GM19043 (cell line): ENCODE results near the gene PKHD1.

Source experiments
- ATAC-seq: cut with Tn5 transposase; IDR thresholded peaks from one replicate; pipeline ENCODE4 v1.9.1; 2021; ENCODE audit warnings: low read depth; ENCODE audit not compliant: unreplicated experiment

PKHD1 gene

DNA sequence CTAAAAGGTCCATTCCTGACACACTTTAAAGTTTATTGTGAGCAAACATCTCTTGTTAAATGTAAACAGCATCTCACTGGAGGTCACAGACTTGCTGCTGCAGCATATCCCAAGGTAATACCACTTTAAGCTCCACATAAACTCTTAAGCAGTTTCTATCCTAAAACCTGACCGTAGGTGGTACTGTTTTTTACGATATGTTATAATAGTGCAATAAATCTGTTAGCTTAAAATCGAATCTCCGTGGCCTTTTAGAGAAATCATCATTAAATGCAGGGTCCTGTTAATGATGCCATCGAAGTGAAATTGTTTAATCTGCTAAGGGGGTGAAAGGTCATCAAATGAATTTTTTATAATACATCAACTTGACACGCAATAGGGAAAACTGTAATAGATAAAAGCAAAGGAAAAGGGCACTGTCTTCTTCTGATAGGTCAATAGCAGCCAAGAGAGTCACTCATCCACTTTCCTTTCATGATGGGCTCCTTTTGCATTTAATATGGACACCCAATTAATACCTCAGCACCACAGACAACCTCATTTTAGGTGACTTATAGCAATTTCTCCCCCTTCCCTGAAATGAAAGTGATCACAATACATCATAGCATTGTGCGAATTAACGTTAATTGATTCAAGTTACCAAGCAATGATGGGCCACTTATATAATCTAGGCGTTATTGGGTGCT lies 436.1 kb downstream of the PKHD1 start:
- ATAC-seq: no peak

DNA sequence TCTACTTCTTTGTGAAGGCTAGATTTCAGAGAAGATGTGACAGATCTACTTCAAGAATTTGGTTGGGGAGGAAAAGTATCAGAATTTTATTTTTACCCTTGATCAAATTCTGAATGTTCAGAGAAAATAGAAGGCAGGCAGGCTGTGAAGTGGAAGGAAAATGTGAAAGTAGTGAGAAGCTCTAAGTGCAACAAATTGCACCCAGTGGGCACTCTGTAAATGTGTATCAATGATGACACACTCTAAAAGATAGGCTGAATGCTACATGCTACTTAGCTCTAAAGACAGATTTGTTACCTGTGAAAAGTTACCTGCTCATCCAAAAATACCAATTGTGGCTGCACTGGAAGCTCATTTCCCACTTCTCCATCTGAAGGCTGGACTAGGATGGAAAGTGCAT lies 438.6 kb downstream of the PKHD1 start:
- ATAC-seq: no peak

DNA sequence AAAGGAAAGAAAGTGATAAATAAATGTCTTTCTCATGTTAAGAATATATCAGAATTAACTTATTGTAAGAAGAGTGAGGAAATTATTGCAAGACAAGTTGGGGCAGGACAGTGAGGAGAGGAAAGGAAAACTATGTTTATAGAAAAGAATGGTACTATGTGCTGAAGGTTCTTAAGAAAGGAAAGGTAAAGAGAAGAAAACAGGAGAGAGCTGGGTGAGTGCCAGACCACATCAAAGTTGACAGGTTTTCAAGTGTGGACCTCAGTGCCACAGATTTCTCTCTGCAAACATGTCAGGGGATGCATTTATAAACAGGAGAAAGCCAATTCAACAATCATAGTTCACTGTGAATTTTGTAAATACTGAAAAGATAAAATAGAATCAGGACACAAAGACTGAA lies 439.2 kb downstream of the PKHD1 start:
- ATAC-seq: no peak

DNA sequence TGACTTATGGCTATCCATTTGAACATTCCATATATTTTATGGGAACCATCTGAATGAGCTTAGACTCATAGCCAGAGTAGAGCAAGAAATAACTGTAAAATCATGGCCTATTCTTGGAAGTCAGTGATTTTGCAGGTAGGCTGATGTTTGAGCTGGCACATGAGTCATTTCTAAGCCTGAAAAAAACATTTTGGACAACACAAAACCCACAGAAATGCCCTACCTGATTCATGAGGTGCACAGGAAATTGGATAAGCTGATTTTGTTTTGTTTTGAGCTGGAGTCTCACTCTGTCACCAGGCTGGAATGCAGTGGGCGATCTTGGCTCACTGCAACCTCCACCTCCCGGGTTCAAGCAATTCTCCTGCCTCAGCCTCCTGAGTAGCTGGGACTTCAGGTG lies 443.0 kb downstream of the PKHD1 start:
- ATAC-seq: no peak

DNA sequence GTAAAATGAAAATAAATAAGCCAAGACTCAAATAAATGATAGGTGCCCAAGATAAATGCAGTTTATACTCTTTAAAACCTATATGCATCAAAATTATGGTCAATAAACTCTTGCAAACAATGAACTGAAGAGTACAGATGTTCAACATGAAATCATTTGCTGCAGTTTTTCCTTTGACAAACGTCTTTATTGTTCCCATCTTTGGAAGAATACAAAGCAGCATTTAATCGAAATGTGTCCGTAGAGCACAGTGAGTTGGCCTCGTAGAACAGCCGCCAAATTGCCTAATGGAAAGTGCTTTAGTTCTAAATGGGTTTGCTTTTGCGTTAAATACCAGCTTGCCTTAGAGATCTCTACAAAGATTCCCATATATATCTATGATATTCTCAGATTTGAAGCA lies 447.4 kb downstream of the PKHD1 start:
- ATAC-seq: no peak

DNA sequence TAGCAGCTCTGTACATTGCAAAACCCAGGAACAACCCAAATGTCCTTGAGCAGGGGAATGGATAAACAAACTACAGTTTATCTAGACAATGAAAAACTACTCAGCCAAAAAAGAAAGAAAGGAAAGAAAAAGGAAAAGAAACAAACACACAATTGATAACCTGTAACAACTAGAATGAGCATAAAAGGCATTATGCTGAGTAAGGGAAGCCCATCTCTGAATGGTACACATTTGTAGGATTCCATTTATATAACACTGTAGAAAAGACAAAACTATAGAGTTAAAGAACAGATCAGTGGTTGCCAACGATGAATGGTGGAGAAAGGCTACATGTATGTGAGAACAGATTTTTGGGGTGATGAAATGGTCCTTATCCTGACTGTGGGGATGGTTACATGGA lies 454.0 kb downstream of the PKHD1 start:
- ATAC-seq: no peak

DNA sequence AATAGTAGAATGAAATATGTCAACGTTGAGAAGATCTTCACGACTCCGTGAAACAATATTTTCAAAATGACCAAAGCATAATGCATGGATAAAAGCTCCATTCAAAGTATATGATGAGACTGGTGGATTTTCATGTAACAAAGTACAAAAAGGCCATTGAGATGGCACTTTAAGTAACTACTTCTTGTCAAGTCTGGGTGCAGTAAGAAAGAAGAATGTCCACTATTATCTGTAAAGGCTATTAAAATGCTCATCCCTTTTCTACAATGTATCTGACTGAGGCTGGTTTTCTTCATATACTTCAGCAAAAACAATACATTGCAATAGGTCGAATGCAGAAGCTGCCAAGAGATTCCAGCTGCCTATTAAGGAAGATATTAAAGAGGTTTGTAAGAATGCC lies 457.4 kb downstream of the PKHD1 start:
- ATAC-seq: no peak

DNA sequence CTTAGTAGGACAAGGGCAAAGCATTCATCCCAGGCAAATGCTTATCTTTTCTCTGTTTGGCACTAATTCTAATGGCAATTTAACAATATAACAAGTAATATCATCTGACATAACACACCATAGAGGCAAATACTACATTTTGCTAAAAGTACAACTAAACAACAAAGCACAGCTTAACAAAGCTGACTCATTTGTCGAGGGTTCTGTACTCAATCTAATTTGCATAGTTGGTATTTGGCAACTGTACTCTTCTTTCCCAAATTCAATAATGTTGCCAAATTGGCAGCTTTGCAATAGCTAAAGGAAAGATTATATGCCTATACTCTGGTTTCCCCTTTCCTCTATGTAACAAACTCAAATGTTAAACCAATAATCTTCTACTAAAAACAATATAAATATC lies 461.0 kb downstream of the PKHD1 start:
- no peak for ATAC-seq

DNA sequence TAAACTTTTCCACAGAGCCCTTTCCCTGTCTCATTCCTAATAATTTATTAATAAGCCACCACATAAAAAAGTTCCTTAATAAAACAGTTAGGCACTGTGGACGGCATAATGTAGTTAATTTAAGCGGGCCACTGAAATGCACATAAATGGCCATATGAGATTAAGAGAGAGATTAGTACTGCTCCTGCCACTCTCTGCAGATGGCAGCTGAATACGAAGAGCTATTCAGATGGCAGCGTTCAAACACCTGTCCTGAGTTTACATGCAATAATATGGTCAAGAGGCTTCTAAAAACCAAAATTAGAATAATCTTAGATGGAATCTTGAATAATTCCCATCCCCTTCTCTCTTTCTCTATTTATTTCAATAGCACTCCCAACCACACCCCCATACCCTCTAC lies 461.8 kb downstream of the PKHD1 start:
- ATAC-seq: no peak

DNA sequence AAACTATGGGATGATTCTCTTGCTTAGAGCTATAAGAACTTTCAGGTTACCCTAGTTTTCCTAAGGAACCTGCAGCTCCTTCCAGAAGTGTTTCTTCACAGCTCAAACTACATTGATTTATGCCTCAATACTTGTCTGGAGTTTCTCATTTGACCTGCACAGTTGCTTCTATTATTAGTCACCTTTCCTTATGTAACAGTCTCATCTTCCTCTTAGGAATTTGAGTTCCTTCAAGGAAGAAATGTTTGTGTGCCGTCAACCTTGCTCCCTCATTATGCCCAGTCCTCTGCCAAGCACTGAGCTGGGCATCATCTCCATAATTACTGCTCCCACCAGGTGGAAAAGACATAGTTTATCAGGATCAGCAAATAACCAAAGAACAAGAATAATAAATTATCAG lies 466.4 kb downstream of the PKHD1 start:
- no peak for ATAC-seq

DNA sequence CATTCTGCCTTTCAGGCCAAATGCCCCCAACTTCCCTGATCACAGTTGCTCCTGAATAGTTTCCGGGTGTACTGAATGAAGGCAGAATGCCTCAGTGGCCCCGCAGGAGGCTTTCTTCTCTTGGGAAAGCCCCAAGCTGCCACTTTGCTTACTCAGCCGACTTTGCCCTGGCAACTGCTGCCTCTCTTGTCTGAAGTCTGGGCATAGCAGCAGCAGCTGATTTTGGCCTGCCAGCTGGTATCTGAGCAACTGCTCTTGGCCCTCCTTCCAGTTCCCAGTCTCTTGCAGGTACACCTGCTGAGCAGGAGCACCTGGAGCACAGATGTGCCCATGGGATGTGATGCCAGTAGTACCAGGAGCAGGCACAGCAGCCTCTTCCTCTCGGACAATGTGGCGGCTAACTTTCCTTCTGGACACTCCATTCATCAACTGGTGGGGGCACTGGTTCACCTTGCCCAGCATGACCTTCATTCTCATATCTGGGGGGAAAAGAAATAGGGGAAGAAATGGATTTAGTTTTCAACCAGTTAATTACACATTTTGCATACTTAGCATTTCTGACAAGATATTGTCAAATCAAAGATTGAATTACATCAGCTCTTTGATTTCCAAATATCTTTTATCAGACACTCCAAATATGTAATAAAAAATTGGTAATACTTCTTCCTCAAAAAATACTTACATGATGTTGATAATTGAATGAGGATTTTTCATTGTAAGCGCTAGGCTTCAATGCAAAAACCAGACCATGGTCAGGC lies 468.2 kb downstream of the PKHD1 start:
- ATAC-seq: no peak

DNA sequence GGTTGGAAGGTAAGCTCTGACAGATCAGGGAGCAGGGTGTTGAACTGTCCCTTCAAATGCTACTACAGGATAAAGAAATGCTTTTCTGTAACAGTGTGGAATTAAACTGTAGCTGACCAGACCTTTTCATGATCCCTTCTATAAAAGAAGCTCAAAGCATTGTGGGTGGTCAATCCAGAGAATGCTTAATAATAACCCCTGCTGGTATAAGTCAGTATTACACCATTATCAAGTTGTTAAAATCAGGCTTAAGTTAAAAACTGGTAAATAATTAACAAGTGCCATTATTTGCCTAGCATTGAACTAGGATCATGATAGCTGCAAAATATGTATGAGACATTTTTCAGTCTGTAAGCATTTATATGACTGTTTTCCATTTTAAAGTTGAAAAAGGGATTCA lies 468.9 kb downstream of the PKHD1 start:
- ATAC-seq: no peak

DNA sequence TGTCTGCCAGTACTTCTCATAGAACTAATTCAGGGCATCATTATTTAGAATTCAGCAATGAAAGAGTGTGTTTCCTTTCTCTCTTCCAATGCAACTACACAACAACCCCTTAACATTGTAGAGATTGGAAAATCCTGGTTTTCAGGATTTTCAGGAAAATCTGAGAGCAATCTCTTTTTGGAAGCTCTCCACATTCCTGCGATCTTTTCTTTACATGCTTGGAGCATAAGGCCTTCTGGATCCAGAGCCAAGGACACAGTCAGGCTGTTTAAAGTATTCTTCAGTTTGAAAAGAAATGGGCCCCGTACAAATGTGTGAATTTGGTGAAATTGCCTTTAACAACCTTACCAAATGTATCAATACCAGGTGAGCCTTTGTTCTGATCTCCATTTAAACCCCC lies 469.7 kb downstream of the PKHD1 start:
- no peak for ATAC-seq

DNA sequence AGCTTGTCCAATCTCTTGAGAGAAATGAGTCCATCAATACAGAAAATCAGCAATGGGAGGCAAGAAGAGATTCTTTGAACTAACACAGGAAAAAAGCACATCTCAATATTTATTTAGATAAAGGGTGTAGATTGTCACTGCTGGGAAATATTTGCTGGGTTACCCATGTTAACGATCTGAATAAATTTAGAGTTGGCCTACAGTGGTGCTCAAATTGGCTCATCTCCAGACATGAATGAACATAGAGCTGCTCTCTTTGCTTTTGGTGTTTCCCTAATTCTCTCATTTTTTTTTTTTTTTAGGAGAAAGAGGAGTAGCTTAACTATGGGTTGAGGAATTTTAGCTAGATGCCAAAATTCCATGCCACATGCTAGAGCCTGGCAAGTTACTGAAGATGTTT lies 471.2 kb downstream of the PKHD1 start:
- no peak for ATAC-seq

DNA sequence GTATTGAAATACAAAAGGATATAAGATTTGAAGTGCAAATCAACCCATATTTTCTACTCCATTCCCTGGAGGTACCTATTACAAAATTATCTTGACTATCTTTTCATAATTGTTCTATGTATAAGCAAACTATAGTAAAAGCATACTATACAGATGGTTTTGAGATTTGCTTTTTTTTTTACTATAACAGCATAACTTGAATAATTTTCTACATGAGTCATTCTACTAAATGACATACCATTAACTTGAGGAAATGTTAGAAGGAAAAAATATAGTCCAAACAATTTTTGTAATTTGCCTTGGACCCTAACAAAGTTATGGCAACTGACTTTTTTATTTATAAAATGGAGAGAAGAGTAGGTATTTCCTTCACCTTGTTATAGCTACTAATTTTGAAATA lies 472.7 kb downstream of the PKHD1 start:
- no peak for ATAC-seq

DNA sequence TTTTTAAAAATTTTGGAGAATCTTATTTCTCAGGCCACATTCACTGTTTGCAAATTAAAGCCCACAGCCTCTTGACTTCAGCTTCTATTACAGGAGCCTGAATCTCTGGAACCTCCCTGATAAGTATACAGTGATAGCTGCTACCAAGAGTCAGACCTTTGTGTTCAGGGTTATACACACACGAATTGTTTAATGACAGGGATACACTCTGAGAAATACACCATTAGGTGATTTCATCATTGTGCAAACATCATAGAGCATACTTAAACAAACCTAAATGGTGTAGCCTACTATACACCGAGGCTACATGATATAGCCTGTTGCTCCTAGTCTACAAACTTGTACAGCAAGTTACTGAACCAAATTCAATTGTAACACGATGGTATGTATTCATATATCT lies 473.9 kb downstream of the PKHD1 start:
- ATAC-seq: no peak

DNA sequence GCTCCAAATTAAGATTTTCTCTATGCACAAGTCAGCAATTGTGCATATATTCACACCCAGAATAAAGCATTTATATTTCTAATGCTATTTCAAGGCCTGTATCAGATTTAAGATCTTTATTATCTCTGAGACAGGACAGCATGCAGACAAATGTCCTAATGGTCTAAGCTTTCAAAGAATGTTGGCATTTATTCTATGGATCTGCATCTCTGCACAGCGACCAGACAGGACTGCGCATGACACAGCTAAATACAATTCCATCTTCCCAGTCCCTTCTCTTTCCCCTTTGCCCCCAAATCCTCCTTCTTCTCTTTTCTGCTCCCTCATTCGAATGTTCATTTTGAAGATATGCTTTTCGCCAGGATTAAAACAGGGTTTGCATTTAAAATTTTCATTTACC lies 478.5 kb downstream of the PKHD1 start:
- no peak for ATAC-seq

DNA sequence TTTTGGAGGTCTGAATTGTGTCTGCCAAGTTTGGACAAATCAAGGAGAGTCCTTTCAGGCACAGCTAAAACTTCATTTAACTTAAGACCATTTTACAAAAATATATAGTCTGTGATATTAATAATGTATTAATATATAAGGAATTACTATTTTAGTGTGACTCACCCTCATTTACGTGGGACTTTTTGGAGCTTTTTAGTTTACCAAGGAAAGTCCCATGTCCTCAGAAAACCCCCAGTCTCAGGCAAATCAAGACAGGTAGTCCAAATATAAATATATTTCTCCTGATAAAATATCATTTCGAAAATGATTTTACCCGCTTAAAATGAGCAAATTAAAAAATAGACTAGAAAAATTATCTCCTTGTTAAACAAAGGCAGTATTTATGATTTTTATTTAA lies 479.0 kb downstream of the PKHD1 start:
- ATAC-seq: no peak

DNA sequence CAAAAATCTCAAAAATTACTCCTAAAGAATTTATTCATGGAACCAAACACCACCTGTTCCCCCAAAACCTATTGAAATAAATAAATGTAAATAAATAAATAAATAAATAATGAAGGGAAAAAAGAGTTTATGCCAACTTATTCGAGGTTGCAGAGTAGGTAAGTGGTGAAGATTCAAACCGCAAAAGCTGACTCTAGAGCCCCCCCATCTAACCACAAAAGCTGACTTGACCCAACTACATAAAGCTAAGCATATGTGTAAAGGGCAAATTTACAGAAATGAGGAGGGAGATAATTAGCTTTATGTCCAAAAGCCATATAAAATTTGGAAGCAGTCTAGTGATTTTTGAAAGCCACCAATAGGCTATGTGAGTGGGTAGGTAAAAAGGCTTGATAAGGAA lies 486.9 kb downstream of the PKHD1 start:
- no peak for ATAC-seq

DNA sequence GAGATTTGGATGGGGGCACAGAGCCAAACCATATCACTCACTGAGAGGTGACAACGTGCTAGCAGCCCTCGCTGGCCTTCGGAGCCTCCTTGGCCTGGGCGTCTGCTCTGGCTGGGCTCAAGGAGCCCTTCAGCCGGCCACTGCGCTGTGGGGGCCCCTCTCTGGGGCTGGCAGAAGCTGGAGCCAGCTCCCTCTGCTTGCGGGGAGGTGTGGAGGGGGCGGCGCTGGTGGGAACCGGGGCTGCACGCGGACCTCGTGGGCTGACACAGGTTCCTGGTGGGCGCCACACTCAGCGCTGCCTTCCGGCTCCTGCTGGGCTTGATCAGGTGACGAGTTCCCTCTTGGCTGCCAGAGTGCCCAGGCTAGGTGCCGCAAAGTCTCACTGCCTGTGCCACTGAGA lies 489.2 kb downstream of the PKHD1 start:
- no peak for ATAC-seq

DNA sequence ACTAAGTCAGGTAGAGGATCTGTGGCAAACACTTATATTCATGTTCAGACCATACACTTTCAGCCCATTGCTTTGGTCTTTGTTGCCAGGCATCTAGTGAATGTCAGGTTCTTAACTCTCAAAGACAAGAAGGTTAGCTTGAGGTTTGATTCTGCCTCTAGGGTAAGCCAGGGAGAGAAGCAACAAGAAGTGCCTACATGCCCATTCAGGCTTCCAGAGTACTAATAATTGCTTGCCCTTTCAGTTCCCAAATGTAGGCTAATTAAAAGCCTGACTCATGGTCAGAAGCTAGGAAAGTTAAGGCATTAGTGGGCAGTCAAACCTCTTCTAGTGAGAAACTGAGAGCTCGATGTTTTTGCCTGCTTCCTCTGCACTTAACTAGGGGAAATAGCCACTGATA lies 492.4 kb downstream of the PKHD1 start:
- no peak for ATAC-seq

DNA sequence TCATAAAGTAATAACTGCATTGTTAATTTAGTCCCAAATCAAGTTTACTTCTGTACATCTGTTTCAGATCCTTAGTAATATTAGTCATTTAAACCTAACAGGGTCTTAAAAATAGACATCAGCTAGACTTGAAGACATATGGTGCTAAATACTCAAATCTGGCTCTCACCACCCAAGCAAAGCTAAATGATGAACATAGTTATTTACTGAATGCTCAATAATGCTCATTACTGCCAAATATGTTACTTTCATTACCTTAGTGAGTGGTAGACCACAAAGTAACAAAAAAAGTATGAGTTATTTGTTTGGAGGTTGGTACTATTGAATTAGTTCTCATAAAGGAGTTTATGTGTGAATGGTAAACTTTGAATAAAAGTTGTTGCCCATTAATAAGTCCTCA lies 502.1 kb downstream of the PKHD1 start:
- no peak for ATAC-seq

DNA sequence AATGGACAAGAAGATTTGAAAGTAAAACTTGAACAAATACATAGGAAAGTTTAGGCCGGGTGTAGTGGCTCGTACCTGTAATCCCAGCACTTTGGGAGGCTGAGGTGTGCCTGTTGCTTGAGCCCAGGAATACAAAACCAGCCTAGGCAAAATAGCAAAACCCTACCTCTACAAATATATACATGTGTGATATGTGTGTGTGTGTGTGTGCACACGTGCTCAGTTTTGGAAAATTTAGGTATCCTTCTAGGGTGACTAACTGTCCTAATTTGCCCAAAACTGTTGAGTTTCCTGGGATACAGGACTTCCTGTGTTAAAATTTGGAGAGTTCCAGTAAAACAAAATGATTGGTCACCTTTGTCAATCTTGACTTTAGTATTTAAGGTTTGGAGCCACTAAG lies 503.2 kb downstream of the PKHD1 start:
- no peak for ATAC-seq
